Activated CD4-positive, CD25-positive, alpha-beta regulatory T cell treated with anti-CD3 and anti-CD28 coated beads, Interleukin-2, amount 50 U/mL, for 72 hours (primary cell): ENCODE data around the gene THBS1.

Source experiments
- DNase-seq: peaks from one replicate; pipeline ENCODE4 v3.0.0; 2021

Gene THBS1

GRCh38 chr15:39641191-39641889, 60.5 kb downstream of the THBS1 start:
- DNase-seq = no peak

DNA sequence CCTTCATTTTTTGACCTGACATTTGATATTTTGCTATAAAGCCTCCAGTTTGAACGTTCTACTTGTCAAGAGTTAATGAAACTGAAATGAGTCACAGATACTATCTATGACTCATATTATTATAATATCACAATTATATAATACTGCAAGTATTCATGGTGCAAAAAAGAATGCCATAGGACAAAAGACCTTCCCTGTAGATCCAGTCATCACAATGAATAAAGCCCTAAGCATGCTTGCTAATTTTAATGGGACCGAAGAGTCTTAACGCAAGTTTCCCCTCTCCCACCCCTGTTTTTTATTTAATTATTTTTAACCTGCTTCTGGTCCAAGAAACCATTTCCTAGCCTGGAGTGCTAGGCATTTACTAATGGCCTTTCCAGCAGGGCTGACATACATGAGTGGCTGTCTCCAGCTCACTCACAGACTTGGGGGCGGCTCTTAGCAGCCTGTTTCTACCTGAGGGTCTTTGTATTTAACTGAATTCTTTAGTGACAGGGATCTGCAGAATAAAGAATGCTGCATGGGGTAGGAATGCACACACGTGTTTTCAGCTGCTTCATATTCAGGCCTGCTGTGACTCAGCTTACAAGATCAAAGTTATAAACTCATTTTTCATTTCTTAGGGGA, 61.2 kb downstream of the THBS1 start:
- DNase-seq = no peak

DNA sequence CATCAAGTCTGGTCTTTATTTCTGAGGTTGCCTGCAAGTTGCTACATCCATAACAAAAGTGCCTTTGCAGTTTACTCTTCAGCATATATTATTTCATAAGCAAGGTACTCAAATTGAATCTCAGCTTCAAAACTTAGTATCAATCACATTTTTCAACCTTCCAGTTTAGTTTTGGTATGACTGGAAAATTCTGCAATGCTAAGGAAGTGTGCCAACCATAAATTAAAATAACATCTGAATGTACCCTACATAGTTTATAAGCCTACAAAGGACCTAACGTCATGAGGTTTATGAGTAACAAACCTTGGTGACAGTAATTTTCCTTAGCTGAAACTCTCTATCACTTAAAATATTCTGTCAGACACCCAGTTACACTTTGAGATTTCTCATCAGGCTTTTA, 62.8 kb downstream of the THBS1 start:
- DNase-seq = no peak

GRCh38 chr15:39644136-39644535, 63.3 kb downstream of the THBS1 start:
- DNase-seq = no peak

- DNase-seq = no peak
These were observed 64.5 kb downstream of the THBS1 start for GRCh38 chr15:39645138-39645975.

DNA sequence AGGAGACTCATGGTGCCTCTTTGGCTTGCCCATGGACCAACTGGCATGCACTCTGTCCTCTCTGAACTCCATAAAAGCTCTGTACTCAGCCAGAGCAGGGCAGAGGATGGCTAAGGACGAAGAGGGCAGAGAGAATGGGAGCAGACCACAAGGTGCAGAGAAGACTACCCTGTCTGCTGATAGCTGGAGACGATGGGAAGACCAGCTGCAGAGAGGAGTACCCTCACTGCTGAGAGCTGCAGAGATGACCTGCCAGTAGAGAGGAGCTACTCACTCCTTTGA, 65.0 kb downstream of the THBS1 start:
- DNase-seq = no peak

GRCh38 chr15:39646425-39646824, 65.5 kb downstream of the THBS1 start:
- DNase-seq = no peak
